Measurements from ENCODE around the gene P2RX1.

P2RX1 gene

GRCh38 chr17:3889325-3890012 is 26.8 kb downstream of the P2RX1 start:
- DNase-seq, result no peak

- DNase-seq, result peak in 9 of 51 donors; percentile 14 to 76 (median 26)
Observed at GRCh38 chr17:3888343-3889171, 27.7 kb downstream of the P2RX1 start.

GRCh38 chr17:3887804-3888203 is 28.5 kb downstream of the P2RX1 start:
- no peak for DNase-seq

GRCh38 chr17:3887394-3887793 is 28.9 kb downstream of the P2RX1 start:
- no peak for DNase-seq

GRCh38 chr17:3886776-3887175 is 29.5 kb downstream of the P2RX1 start:
- peak in 11 of 51 donors; percentile 9 to 39 (median 19) for DNase-seq

GRCh38 chr17:3885970-3886369 is 30.3 kb downstream of the P2RX1 start:
- no peak for DNase-seq

GRCh38 chr17:3885271-3885670 is 31.0 kb downstream of the P2RX1 start:
- peak in 1 of 51 donors; percentile 19 for DNase-seq

- DNase-seq, result peak in 1 of 51 donors; percentile 26
Observed at GRCh38 chr17:3884188-3884587, 32.1 kb downstream of the P2RX1 start.

GRCh38 chr17:3882276-3882675 is 34.0 kb downstream of the P2RX1 start:
- DNase-seq, result no peak

GRCh38 chr17:3880983-3881382 is 35.3 kb downstream of the P2RX1 start:
- DNase-seq, result no peak

- no peak for DNase-seq
Observed at GRCh38 chr17:3879591-3880417, 36.5 kb downstream of the P2RX1 start.

GRCh38 chr17:3879186-3879585 is 37.1 kb downstream of the P2RX1 start:
- peak in 10 of 51 donors; percentile 6 to 76 (median 15) for DNase-seq

GRCh38 chr17:3877220-3877619 is 39.0 kb downstream of the P2RX1 start:
- DNase-seq, result no peak

GRCh38 chr17:3875317-3875716 is 40.9 kb downstream of the P2RX1 start:
- DNase-seq, result no peak

- no peak for DNase-seq
Observed at GRCh38 chr17:3873862-3874261, 42.4 kb downstream of the P2RX1 start.

GRCh38 chr17:3870871-3871306 is 45.4 kb downstream of the P2RX1 start:
- no peak for DNase-seq

- DNase-seq, result no peak
Observed at GRCh38 chr17:3867606-3868005, 48.7 kb downstream of the P2RX1 start.

- DNase-seq, result no peak
Observed at GRCh38 chr17:3867106-3867505, 49.2 kb downstream of the P2RX1 start.

GRCh38 chr17:3866276-3866675 is 50.0 kb downstream of the P2RX1 start:
- peak in 9 of 51 donors; percentile 14 to 65 (median 24) for DNase-seq

GRCh38 chr17:3865176-3865575 is 51.1 kb downstream of the P2RX1 start:
- DNase-seq, result peak in 27 of 51 donors; percentile 11 to 66 (median 40)

GRCh38 chr17:3864534-3864933 is 51.7 kb downstream of the P2RX1 start:
- no peak for DNase-seq

Data from hypothalamus (tissue), 51 donors.